ENCODE measurements around the gene ARHGAP21. TPM values are rescaled to one million over a fixed set of nuclear protein-coding genes. Genes with fewer than 3 reads are reported as not detected.

The ARHGAP21 gene
- total RNA-seq, 1 experiment from 2014 or later, result 59.4 TPM

GRCh38 chr10:24664991-24665390, 58.7 kb downstream of the ARHGAP21 start:
- H3K27me3 Mint-ChIP-seq (ENCODE audit: low read depth), result no peaks in the 10 kb centered on the region

More at GRCh38 chr10:24664991-24665390, 58.7 kb downstream of the ARHGAP21 start:
- no peak overlapping the region for H4K8ac ChIP-seq (replicated peaks; ENCODE audit: insufficient read length, low read depth, low read length)
- no peak overlapping the region for H3K4ac ChIP-seq (ENCODE audit: low read depth, low read length)
- H3K4me1 Mint-ChIP-seq, result no peaks in the 10 kb centered on the region
- no peak overlapping the region for H3K4me2 ChIP-seq (ENCODE audit: insufficient read depth, insufficient read length, low read length)
- no peaks in the 10 kb centered on the region for H3K79me1 ChIP-seq (ENCODE audit: insufficient read depth, low read depth, low read length, poor library complexity, severe bottlenecking)
- H2BK5ac ChIP-seq (ENCODE audit: insufficient read length, low read length), result no peak overlapping the region
- no peak for DNase-seq
- H4K91ac ChIP-seq (ENCODE audit: insufficient read length, low read depth, low read length), result no peak overlapping the region
- H3K4me1 ChIP-seq (ENCODE audit: insufficient read depth, low read length), result no peaks in the 10 kb centered on the region
- H2AFZ ChIP-seq (ENCODE audit: low read length), result no peak overlapping the region
- H3K23ac ChIP-seq (ENCODE audit: insufficient read length, low read depth, low read length), result no peak overlapping the region
- H2BK20ac ChIP-seq (ENCODE audit: low read depth, low read length, poor library complexity, severe bottlenecking), result no peak overlapping the region
- peaks cover 3 to 12% (median 5%) of the 10 kb centered on the region in 3 experiments; a peak in 6 of 7 replicates for H3K36me3 Mint-ChIP-seq (ENCODE audit: insufficient read depth in 1 of 3, low read depth in 3 of 3)
- H2BK12ac ChIP-seq (ENCODE audit: insufficient read length, low read depth, low read length), result no peak overlapping the region
- no peak overlapping the region for H3T11ph ChIP-seq (ENCODE audit: low read length)
- no peaks in the 10 kb centered on the region for H3K27me3 ChIP-seq (ENCODE audit: insufficient read depth, low read length)
- H3K23me2 ChIP-seq (ENCODE audit: insufficient read length, low read depth, low read length, poor library complexity, severe bottlenecking), result no peaks in the 10 kb centered on the region
- no peak overlapping the region for H2AK5ac ChIP-seq (ENCODE audit: insufficient read length, low read length)
- H2BK120ac ChIP-seq (ENCODE audit: low read depth, low read length, poor library complexity, severe bottlenecking), result no peak overlapping the region
- no CpG with 5 or more reads among the region's 1 CpG for WGBS (ENCODE audit: extremely low coverage, insufficient read length, low lambda C conversion rate)
- no peak overlapping the region for H3K27ac ChIP-seq (ENCODE audit: insufficient read length, low read depth, low read length)
- H3K9ac ChIP-seq (ENCODE audit: extremely low read depth, insufficient read length, low read length), result no peak overlapping the region
- TF ChIP-seq CTCF (conservative IDR thresholded peaks at IDR 0.05), result no peak
- no peak overlapping the region for H2BK15ac ChIP-seq (ENCODE audit: low read depth, low read length)
- no peak overlapping the region for H3K27ac Mint-ChIP-seq
- no peak overlapping the region for H4K5ac ChIP-seq (ENCODE audit: insufficient read length, low read depth, low read length)
- H3K9me3 Mint-ChIP-seq, result peaks cover 0 to under 1% of the 10 kb centered on the region in 2 experiments; a peak in 1 of 5 replicates
- no peak overlapping the region for H3K56ac ChIP-seq (ENCODE audit: insufficient read length, low read depth, low read length)
- H3K4me3 Mint-ChIP-seq, result no peak overlapping the region
- H4K20me1 ChIP-seq (ENCODE audit: control insufficient read depth, insufficient read depth, insufficient read length), result no peaks in the 10 kb centered on the region
- no peaks in the 10 kb centered on the region for H3K79me2 ChIP-seq (ENCODE audit: insufficient read depth, low read length)
- H3K14ac ChIP-seq (ENCODE audit: insufficient read depth, low read length), result no peak overlapping the region
- no peak overlapping the region for H3K18ac ChIP-seq (ENCODE audit: insufficient read length, low read depth, low read length)
- H3K9me3 ChIP-seq (ENCODE audit: control insufficient read depth, low read depth, low read length), result no peaks in the 10 kb centered on the region

All from H9 (cell line).